IPS-18c (cell line): ENCODE results near the gene IFT27.

ENCODE experiments used
- H3K4me3 ChIP-seq: 2 replicates; pipeline ENCODE4 v1.7.0; 2013; ENCODE audit warnings: low read depth, mild to moderate bottlenecking, low read length, moderate library complexity; ENCODE audit not compliant: insufficient read depth
- H3K9me3 ChIP-seq: one replicate; pipeline ENCODE4 v1.6.1; 2013; ENCODE audit warnings: mild to moderate bottlenecking, low read length, moderate library complexity; ENCODE audit not compliant: control insufficient read depth, insufficient read depth

The IFT27 gene, protein sequence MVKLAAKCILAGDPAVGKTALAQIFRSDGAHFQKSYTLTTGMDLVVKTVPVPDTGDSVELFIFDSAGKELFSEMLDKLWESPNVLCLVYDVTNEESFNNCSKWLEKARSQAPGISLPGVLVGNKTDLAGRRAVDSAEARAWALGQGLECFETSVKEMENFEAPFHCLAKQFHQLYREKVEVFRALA

DNA sequence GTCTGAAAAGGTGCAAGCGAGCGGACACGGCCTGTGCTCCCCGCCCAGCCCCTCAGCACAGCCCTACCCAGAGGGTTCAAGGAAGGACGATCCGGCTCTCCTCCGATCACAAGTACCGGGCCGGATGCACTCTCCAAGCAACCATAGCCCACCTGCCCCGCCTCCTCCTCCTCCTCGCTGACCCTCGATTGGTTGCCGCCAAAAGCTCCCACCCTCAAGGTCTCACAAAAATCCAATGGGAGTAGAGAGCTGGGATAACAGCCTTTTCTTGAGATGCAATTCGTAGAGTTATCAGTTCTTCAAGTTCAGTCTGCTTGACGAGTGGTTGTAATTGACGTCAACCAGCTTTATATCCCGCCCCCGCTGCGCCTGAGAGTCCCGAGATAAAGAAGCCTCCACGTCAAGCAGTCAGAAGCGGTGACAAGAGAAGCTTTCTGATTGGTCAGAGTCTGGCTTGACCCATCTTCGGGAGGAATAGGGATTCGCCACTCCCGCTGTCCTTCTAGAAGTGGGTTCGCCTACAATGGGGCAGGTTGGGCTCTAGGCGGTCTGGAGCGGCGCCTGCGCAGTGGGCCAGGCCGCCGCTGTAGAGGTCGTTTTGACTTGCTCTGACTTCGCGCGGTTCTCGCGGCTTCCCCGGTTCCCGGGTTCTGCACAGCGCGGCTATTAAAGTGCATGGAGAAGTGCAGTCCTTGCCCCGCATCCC lies at the start of gene IFT27:
IFT27 (minus strand) TSS at position 156 of the 706 bp plus-strand sequence. CDS start 412 bp downstream, outside the sequence.
- Histone ChIP-seq H3K4me3 (peak within 1 kb of the TSS; percentile 84), H3K9me3 (peaks cover 3% of the 10 kb centered on the region)

DNA sequence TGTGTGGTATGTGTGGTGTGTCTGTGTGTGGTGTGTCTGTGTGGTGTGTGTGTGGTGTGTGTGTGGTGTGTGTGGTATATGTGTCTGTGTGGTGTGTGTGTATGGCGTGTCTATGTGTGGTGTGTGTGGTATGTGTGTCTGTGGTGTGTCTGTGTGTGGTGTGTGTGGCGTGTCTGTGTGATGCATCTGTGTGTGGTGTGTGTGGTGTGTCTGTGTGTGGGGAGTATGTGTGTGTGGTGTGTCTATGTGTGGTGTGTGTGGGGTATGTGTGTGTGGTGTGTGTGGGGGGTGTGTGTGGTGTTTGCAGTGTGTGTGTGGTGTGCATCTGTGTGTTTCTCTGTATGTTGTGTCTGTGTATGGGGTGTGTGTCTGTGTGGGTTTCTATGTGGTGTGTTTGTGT lies 48.7 kb upstream of the IFT27 start:
- Histone ChIP-seq H3K9me3 (no peaks in the 10 kb centered on the region), H3K4me3 (no peak overlapping the region)

DNA sequence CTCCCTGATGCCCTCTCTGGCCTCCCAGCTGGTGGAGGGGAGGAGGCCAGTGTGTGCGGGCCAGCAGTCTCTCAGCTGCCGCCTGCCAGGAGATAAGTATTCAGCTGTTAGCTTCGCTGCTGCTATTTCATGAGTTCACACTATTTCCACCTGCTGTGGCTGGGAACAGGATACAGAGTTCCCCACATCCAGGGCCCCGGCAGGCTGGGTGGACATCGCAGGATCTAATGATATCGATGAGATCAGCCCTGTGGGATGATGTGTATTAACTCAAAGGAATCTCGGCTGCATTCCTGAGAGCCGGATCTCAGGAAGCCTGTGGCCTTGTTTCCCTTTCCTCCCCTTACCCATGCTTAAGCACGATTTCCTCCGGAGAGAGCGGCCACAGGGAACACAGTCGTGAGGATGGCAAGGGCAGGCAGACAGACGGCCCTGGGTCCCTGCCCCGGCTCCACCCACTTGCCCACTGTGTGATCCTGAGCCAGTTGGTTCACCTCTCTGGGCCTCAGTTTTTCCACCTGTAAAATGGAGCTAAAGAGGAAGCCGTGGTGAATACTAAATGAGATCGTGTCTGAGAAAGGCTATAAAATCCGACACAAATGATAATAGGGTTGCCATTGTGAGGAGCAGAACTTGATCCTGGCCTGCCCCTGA lies 47.4 kb upstream of the IFT27 start:
- Histone ChIP-seq H3K9me3 (no peaks in the 10 kb centered on the region), H3K4me3 (no peak overlapping the region)

DNA sequence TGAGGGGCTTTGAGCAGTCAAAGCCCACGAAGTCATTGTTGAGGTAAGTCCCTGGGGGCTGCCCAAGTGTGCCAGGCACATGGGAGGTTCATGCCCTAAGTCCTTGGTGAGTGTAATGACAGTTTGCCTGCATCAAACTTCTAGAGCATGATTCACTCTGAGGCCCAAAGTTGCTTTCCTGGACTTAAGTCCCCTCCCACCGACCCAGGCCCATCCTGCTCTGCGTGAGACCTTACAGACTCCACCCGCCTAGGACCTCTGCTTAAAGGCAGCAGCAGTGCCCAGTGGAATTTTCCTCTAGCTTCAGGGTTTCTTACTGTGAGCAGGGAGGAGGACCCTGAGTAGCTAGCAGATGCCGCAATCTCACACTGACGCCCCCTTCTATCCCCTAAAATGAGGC lies 46.7 kb upstream of the IFT27 start:
- no peaks in the 10 kb centered on the region for H3K9me3 ChIP-seq
- no peak overlapping the region for H3K4me3 ChIP-seq

DNA sequence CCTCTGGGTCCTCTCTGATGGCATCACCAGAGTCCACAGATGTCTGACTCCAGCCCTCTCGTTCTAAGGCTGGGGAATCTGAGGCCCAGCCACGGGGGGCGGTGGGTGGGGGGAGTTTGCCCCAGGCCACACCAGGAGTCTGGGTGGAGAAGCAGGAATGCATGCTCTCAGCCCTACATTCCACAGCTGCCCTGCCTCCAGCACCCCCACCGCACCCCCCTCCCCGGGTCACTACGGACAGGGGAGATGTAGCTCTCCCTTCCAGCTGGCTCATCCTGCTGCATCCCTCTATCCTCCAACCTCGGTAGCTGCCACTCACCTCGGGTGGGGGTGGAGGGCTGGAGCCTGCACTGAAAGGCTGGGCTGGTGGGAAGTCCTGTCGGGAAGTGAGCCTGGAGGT lies 43.2 kb upstream of the IFT27 start:
- H3K9me3 ChIP-seq, result no peaks in the 10 kb centered on the region
- no peak overlapping the region for H3K4me3 ChIP-seq

DNA sequence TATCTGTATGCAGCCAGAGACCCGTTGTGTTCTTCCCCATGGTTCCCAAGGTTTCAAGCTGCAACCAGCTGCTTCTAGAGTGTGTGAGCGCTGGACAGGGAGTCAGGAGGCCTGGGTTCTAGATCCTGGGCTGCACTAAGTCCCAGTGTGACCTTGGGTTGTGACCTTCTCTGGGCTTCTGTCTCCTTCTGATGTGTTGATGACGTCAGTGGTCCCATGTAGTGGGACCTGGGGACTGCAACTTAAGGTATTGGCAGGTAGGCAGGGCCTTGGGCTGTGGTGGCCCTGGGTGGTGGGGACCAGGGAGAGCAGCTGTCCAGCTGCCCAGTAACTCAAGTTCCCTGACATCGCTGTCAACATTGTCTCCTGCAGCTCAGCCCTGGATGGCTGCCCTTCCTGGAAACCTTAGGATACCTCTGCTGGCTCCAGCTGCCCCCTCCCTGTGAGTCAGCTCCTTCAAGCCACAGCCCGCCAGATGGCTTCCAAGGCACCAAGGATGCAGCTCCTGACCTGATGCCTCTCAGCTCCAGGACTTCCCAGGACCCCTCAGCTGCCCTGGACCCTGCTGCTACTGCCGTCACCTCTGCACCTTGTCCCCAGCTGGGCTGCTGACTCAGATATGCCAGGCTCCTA lies 42.2 kb upstream of the IFT27 start:
- Histone ChIP-seq H3K9me3 (no peaks in the 10 kb centered on the region), H3K4me3 (no peak overlapping the region)

DNA sequence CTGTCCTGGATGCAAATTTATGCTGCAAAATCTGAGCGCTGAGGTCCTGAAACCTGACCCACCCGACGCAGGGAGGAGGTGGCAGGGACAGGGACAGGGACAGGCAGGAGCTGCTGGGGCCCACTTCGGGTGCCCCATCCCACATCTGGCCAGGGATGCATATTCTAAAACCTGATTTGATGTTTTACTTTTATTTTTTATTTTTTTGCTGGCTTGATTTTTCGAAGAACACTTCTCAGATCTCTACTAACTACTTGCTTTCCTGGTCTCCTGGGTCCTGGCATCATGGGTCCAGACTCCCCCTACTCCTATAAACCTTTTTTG lies 41.6 kb upstream of the IFT27 start:
- no peaks in the 10 kb centered on the region for H3K9me3 ChIP-seq
- no peak overlapping the region for H3K4me3 ChIP-seq

DNA sequence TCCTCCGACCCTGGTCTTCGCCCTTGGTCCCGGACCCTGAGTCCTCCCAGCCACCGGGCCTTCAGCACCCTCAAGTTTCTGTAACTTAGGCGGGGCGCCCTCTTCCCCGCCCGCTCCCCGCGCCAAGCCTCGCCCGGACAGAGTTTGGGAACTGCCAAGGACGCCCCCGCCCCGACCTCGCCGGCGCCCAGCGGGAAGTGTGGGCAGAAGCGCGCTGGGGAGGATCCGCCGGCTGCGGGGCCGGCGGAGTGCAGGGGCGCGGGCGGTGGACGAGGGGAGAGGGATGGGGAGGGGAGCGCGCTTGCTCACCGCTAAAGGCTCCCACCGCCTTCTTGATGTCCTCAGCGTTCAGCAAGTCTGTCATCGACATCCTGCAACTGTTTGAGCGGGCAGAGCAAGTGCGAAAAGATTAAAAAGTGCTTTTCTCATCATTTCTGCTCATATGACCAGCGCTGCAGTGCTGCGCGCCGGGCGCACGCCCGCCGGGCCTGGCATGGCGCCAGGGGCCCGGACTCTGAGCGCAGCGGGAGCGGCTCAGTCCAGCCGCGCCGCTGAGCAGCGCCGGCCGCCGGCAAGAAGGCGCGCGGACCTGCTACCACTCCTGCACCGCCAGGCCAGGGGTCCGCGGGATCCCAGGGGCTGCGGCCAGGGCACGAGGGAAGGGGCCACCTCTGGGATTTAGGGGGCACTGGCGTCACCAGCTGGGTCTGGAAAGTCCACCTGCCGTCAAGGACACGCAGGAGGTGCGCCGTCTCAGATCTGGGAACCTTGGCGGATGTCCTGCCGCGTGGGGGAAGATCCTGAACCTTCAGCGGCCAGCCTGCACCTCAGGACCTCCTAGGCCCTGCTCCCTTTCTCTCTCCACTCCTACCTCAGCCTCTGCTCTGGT lies 41.0 kb upstream of the IFT27 start, which contains the start of gene PVALB:
PVALB (minus strand) TSS at position 400 of the 889 bp plus-strand sequence; CDS start at position 370, 30 bp downstream.
- peak within 1 kb of the TSS; percentile 54 for H3K4me3 ChIP-seq
- H3K9me3 ChIP-seq, result no peaks in the 10 kb centered on the region

DNA sequence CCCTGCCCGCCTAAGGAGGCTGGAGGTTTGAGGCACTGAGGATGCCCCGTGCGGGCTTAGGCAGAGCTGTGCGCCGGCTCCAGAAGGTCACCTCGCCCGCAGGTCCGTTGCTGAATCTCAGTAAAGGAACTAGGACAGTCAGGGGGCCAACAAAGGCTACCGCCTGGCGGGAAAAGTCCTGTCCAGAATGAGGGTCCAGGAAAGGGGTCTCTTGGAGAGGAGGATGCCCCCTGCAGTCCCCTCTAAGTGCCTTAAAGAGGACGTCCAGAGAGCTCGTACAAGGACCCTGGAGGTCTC lies 40.4 kb upstream of the IFT27 start:
- H3K9me3 ChIP-seq, result no peaks in the 10 kb centered on the region
- peak overlapping the region; percentile 54 for H3K4me3 ChIP-seq

DNA sequence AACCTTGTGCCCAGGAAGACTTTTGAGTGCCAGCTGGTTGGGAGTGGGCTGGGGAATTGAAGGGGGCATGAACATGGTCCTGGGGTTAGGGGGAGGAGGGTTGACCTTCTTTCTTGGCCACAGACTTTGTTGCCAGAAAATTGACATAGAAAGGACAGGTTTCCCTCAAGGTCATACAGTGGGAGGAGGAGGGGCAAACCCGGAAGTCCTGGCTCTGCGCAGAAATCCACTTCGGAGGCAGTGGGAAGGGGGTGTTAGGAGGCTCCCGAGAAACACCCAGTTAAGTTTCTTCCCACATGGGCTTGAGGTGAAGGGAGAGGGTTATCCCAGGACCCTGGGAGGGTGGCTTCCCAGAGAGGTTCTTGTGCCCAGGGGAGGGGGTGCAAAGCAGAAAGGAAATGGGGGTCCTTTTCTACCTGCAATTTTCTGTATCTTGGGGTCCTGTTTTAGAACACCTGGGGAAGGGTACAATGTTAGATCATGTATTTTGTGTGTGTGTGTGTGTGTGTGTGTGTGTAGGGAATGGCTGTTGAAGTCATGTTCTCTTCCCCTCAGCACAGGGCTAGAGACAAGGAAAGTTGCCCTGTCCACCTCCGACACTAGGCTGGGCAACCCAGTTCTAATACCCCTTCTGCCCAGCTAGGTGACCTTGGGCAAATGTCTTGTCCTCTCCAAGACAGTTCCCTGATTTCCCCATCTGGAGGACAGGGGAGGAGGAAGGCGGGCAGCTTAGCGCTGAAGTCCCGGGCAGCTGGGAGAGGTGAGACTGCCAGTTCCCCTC lies 39.8 kb upstream of the IFT27 start:
- Histone ChIP-seq H3K9me3 (no peaks in the 10 kb centered on the region), H3K4me3 (peak overlapping the region; percentile 54)

DNA sequence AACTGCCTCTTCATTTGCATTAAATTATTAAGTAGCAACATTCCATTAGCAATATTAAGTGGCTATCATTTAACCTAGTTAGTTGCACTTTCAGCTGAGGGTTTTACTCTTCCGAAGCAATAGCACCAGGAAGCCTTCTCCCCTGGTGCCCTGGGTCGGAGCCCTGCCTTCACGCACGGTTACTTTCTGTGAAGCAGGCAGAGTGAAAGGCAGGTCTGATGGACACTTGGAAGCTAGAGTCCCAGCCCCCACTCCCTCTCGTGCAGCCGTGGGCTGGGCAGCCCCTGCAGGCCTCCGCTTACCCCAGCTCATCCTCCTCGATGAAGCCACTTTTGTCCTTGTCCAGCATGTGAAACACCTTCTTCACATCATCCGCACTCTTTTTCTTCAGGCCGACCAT lies 38.9 kb upstream of the IFT27 start:
- no peak overlapping the region for H3K4me3 ChIP-seq
- H3K9me3 ChIP-seq, result no peaks in the 10 kb centered on the region

DNA sequence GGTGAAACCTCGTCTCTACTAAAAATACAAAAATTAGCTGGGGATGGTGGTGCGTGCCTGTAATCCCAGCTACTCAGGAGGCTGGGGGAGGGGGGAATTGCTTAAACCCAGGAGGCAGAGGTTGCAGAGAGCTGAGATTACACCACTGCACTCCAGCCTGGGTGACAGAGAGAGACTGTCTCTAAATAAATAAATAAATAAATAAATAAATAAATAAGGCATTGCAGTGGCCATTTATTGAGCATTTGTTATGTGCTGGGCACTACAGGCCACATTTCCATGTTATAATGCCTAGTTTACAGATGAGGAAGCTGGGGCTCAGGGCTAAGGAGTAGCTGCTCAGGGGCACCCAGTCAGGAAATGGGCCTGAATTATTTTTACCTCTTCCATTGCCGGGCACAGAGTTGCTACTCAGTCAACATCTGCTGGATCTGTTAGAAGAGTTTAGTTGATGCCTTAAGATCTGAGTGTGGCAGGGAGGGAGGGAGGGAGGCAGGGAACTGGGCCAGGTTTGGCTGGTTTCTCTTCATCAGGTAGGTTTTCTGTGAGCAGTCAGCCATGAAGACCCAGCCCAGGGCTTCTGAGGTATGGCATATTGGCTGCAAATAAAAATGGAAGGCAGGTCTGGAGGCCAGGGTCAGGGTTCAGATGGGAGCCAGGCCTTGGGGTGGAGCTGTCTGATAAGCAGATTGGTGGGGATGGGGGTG lies 35.3 kb upstream of the IFT27 start:
- Histone ChIP-seq H3K9me3 (no peaks in the 10 kb centered on the region), H3K4me3 (no peak overlapping the region)

DNA sequence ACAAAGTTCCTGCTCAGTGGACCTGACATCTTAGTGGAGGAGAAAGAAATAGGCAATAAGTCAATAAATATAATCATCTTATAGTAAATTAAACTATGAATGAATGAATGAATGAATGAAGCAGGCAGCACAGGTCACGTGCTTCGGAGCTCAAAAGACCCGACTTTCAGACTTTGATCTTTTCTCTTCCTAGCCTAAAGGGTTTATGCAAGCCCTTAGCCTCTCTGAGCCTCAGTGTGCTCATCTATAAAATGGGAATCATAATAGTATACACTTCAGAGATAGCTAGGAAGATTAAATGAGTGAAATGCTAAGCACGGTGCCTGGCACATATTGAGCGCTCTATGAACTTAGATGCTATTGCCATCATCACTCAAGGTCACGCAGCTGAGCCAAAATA lies 33.4 kb upstream of the IFT27 start:
- no peak overlapping the region for H3K4me3 ChIP-seq
- H3K9me3 ChIP-seq, result no peaks in the 10 kb centered on the region

DNA sequence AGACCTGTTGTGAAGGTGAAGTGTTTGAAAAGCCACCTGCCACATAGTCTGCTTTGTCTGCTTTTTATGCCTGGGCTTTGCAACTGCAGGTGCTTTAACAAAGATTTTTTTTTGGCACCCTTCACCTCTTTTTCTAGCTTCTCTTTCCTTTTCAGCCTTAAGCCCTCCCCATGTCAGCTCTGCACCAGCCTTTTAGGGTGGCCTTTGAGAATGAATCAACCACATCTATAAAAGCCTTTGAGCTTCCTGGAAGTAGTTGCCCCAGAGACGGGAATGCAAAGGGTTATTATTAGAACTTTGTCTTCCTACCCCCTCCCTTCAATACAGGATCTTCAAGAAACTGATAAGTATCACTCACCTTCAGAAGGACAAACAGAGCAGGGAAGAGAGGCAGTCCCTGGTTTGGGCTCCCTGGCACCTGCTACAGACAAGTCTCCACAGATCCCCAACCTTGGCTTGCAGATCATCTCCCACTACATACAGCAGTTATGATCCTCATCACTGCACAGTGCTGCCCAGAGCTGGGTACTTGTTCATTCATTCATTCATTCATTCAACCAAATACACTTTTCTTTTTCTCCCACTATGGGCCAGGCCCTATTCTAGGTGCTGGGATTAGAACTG lies 32.9 kb upstream of the IFT27 start:
- no peak overlapping the region for H3K4me3 ChIP-seq

DNA sequence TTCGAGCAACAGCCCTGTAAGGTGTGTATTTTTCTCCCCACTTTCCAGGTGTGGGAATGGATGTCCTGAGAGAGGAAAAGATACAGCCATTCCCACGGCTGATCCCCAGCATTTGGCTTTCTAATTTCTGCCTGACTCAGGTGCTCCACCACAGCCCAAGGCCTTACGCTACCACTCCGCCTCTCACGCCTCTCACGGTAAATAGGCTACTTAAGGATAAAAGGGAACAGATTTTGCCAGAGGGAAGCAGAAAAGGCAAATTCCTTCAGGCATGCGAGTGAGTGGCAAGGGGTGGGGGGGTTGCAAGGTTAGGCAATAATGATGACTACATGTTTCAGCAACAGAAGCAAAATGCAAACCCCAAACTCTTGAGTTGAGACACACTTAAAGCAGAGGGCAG lies 31.7 kb upstream of the IFT27 start:
- Histone ChIP-seq H3K9me3 (no peaks in the 10 kb centered on the region), H3K4me3 (no peak overlapping the region)

More for the DNA sequence above, 32.9 kb upstream of the IFT27 start:
- no peaks in the 10 kb centered on the region for H3K9me3 ChIP-seq

DNA sequence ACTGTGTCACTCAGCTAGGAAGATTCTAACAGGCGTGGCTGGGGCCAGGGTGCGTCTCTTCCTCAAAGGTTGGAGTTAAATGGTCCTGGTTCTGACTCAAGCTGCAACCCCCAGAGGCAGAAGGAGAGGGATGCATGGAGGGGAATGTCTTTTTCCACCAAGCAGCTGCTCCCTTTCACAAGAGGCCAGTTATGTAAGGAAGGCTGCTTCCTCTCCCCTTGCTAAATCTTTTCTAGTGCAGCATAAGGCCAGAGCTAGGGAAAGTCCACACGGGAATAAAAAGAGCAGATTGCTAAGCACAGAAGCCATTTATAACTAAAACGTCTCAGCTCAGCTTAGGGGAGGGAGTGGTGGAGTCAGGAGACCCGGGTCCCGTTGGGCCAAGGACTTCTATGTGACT lies 30.9 kb upstream of the IFT27 start:
- H3K4me3 ChIP-seq, result no peak overlapping the region
- H3K9me3 ChIP-seq, result no peaks in the 10 kb centered on the region
